B cell (primary cell): Measurements from ENCODE around the gene PELI2. TPM values are rescaled to one million over a fixed set of nuclear protein-coding genes. Genes with fewer than 3 reads are reported as not detected.
A peak's percentile ranks its signal among the peaks of the same experiment; 100 is the strongest.

Experiments used
- ATAC-seq: fragments of 200-7000 bp; cut with Tn5 transposase; one replicate; pipeline ENCODE4 v1.10.0; 2021; ENCODE audit warnings: low read depth, mild to moderate bottlenecking, moderate number of reproducible peaks, moderate library complexity
- CTCF ChIA-PET: fragments of 350-600 bp; sonication (Branson Sonifier 250); formaldehyde crosslinking; loops from one replicate; lab custom pipeline; 2021; ENCODE audit warnings: antibody characterized with exemption, inconsistent platforms; lab: Charles Lee
- POLR2A ChIA-PET: fragments of 350-600 bp; sonication (Branson Sonifier 250); formaldehyde crosslinking; loops from one replicate; lab custom pipeline; 2021; ENCODE audit warnings: antibody characterized with exemption; lab: Charles Lee
- DNase-seq: peaks from one replicate; pipeline ENCODE4 v3.0.0; 2013
- H2AFZ ChIP-seq: 2 replicates; pipeline ENCODE4 v1.6.1; 2012; ENCODE audit warnings: mild to moderate bottlenecking, low read depth, low read length; ENCODE audit not compliant: insufficient read depth, poor library complexity, severe bottlenecking
- H3K27ac ChIP-seq, 2 donors: 1 replicate in 1 of 2; 2 replicates in 1 of 2; pipeline ENCODE4 v1.5.1; 2012 to 2013; ENCODE audit warnings: low read length in 2 of 2, mild to moderate bottlenecking in 2 of 2, moderate library complexity in 1 of 2
- H3K27me3 ChIP-seq, 4 experiments: fragments of 200-600 bp in 1 of 4; sonication (generic) in 1 of 4; replicated peaks in 1 of 4; 1 replicate in 2 of 4; 2 replicates in 2 of 4; pipeline versions ENCODE4 v1.6.1 to v1.7.0; 2013 to 2016; ENCODE audit warnings: low read length in 3 of 4, mild to moderate bottlenecking in 2 of 4, mixed read lengths in 1 of 4, moderate library complexity in 1 of 4; ENCODE audit not compliant: insufficient read depth in 4 of 4, control insufficient read depth in 3 of 4; ENCODE audit errors: control extremely low read depth in 1 of 4
- H3K36me3 ChIP-seq, 2 experiments: replicated peaks in 1 of 2; 1 replicate in 1 of 2; 2 replicates in 1 of 2; pipeline versions ENCODE4 v1.6.1 to v1.7.1; 2013; ENCODE audit warnings: low read length in 1 of 2; ENCODE audit not compliant: insufficient read depth in 2 of 2, control insufficient read depth in 1 of 2; ENCODE audit errors: control extremely low read depth in 1 of 2, extremely low read depth in 1 of 2
- H3K4me1 ChIP-seq, 2 donors: fragments of 200-600 bp in 1 of 2; sonication (generic) in 1 of 2; 1 replicate in 1 of 2; 2 replicates in 1 of 2; pipeline versions ENCODE4 v1.5.1 to v1.6.1; 2013 to 2017; ENCODE audit warnings: low read length in 2 of 2; ENCODE audit not compliant: control insufficient read depth in 2 of 2, insufficient read depth in 2 of 2
- H3K4me2 ChIP-seq: replicated peaks from 2 replicates; pipeline ENCODE3; 2012; ENCODE audit warnings: mild to moderate bottlenecking, low read depth, low read length; ENCODE audit not compliant: poor library complexity, severe bottlenecking
- H3K4me3 ChIP-seq, 5 experiments: fragments of 200-600 bp in 1 of 5; sonication (generic) in 1 of 5; 1 replicate in 3 of 5; 2 replicates in 2 of 5; pipeline versions ENCODE4 v1.5.1 to v1.7.0; 2011 to 2016; ENCODE audit warnings: low read length in 4 of 5, mild to moderate bottlenecking in 4 of 5, low read depth in 2 of 5, control low read depth in 1 of 5, moderate library complexity in 1 of 5; ENCODE audit not compliant: insufficient read depth in 1 of 5; ENCODE audit errors: control extremely low read depth in 1 of 5, extremely low read depth in 1 of 5
- H3K79me2 ChIP-seq: fragments of 200-600 bp; sonication (generic); one replicate; pipeline ENCODE4 v1.6.0; 2016; ENCODE audit warnings: low read length; ENCODE audit not compliant: control insufficient read depth, insufficient read depth
- H3K9ac ChIP-seq: fragments of 200-600 bp; sonication (generic); 2 replicates; pipeline ENCODE4 v1.6.1; 2017; ENCODE audit warnings: mild to moderate bottlenecking, low read length, moderate library complexity
- H3K9me3 ChIP-seq, 3 donors: one replicate each; pipeline versions ENCODE4 v1.6.1 to v1.7.1; 2013; ENCODE audit warnings: low read length in 2 of 3; ENCODE audit not compliant: control insufficient read depth in 2 of 3, insufficient read depth in 1 of 3; ENCODE audit errors: control extremely low read depth in 1 of 3
- H4K20me1 ChIP-seq: 2 replicates; pipeline ENCODE4 v1.6.0; 2012; ENCODE audit warnings: mild to moderate bottlenecking, low read length; ENCODE audit not compliant: insufficient read depth, control insufficient read depth, poor library complexity, severe bottlenecking
- H3K27ac Mint-ChIP-seq: one replicate; pipeline ENCODE4 v1.8.0; 2021; ENCODE audit warnings: mixed read lengths
- H3K27me3 Mint-ChIP-seq: one replicate; pipeline ENCODE4 v1.8.0; 2021; ENCODE audit warnings: mixed read lengths
- H3K4me1 Mint-ChIP-seq: one replicate; pipeline ENCODE4 v1.8.0; 2021; ENCODE audit warnings: mixed read lengths
- H3K4me3 Mint-ChIP-seq: one replicate; pipeline ENCODE4 v1.8.0; 2021; ENCODE audit warnings: mixed read lengths
- H3K9me3 Mint-ChIP-seq: one replicate; pipeline ENCODE4 v1.8.0; 2022; ENCODE audit warnings: mixed read lengths; ENCODE audit not compliant: insufficient read depth
- CTCF ChIP-seq: fragments of 200-600 bp; IDR thresholded peaks from one replicate; pipeline ENCODE4 v1.8.0; 2022; ENCODE audit warnings: antibody characterized with exemption, mild to moderate bottlenecking
- EZH2 ChIP-seq: IDR thresholded peaks from 2 replicates; pipeline ENCODE4 v1.6.1; 2012; ENCODE audit warnings: borderline replicate concordance, low read depth, mild to moderate bottlenecking, moderate library complexity, low read length; ENCODE audit not compliant: insufficient read depth, poor library complexity, severe bottlenecking
- WGBS: methylation state at CpG from one replicate; pipeline ENCODE4 v1.1.5; 2013; ENCODE audit warnings: missing lambda C conversion rate; ENCODE audit not compliant: insufficient coverage; 5-methylcytosine and 5-hydroxymethylcytosine counted together
- intact Hi-C: fragments of 100-400 bp; cut with micrococcal nuclease; formaldehyde crosslinking; loops from one replicate; pipeline ENCODE4 v1.10.0; 2022
- polyA minus RNA-seq: library from RNA; depleted of rRNA, polyadenylated mRNA; stranded (reverse); fragments of >200 nt; gene quantifications from 2 replicates; pipeline ENCODE4 v1.2.3, GENCODE V29; 2012
- polyA plus RNA-seq: library from polyadenylated mRNA; depleted of rRNA; stranded (reverse); fragments of >200 nt; gene quantifications from 2 replicates; pipeline ENCODE4 v1.2.3, GENCODE V29; 2012
- total RNA-seq, 2 donors: library from RNA; stranded (reverse); fragments of 120-200 nt in 1 of 2; gene quantifications; 1 replicate in 1 of 2; 2 replicates in 1 of 2; pipeline versions ENCODE4 v1.2.3 to v1.2.4, GENCODE V29; 2013 to 2022

The PELI2 gene
- total RNA-seq (13.4 and 18.9 TPM in 2 replicates), polyA plus RNA-seq (5.7 and 7.6 TPM in 2 replicates), polyA minus RNA-seq (7.2 and 10.8 TPM in 2 replicates)
- total RNA-seq (2013), result 10.0 TPM

GRCh38 chr14:56117765-56118610 is at the start of gene PELI2:
Gene PELI2 (plus strand): TSS chr14:56118411. CDS start chr14:56118661, 250 bp downstream.
- Histone ChIP-seq H3K9ac (peak within 1 kb of the TSS; percentile 89), H3K27ac (peak within 1 kb of the TSS; percentile 68 to 94), H3K4me1 (peaks cover 18 to 31% of the 10 kb centered on the region in 2 donors), H2AFZ (peak within 1 kb of the TSS; percentile 92), H3K4me3 (peak within 1 kb of the TSS; percentile 60 to 93 (median 83)), H3K79me2 (peaks cover 36% of the 10 kb centered on the region), H3K4me2 (peak within 1 kb of the TSS; percentile 90), H3K9me3 (peaks cover 0 to 2% (median 0%) of the 10 kb centered on the region in 3 donors), H4K20me1 (peaks cover 16% of the 10 kb centered on the region), H3K36me3 (no peaks in the 10 kb centered on the region), H3K27me3 (peaks cover 0 to 4% (median 0%) of the 10 kb centered on the region in 4 experiments)
- no peak for TF ChIP-seq EZH2
- TF ChIP-seq CTCF, result no peak
- Mint-ChIP-seq H3K4me1 (peaks cover 55% of the 10 kb centered on the region), H3K9me3 (no peaks in the 10 kb centered on the region), H3K27me3 (peaks cover 3% of the 10 kb centered on the region), H3K27ac (peak within 1 kb of the TSS; percentile 98), H3K4me3 (peak within 1 kb of the TSS; percentile 96)
- peak; percentile 89 for ATAC-seq
- under 1% methylated on average over 87 of the region's 96 CpGs for WGBS
- intact Hi-C loops, result loop anchor here (1.0 to 10.0 kb wide), 9 partner anchors 15 to 1609 kb away; partner anchors contain the start of genes AP5M1, CGRRF1, EXOC5 and FBXO34
- peak; percentile 93 for DNase-seq
- POLR2A ChIA-PET, result interaction anchor here (1.4 kb wide), 1 partner anchor 9 kb away, joined by 6 read pairs; no protein-coding TSS in a partner anchor
- CTCF ChIA-PET, result interaction anchor here (0.5 to 1.6 kb wide), 5 partner anchors 10 to 274 kb away, joined by 3 to 7 read pairs (median 4); no protein-coding TSS in a partner anchor

- intact Hi-C loops, result no loop called here
These were observed 44.4 kb upstream of the PELI2 start for GRCh38 chr14:56073799-56074198.

More at GRCh38 chr14:56073799-56074198, 44.4 kb upstream of the PELI2 start:
- no peaks in the 10 kb centered on the region for H3K4me1 ChIP-seq
- Mint-ChIP-seq H3K4me1 (no peaks in the 10 kb centered on the region), H3K9me3 (no peaks in the 10 kb centered on the region), H3K27me3 (peaks cover 18% of the 10 kb centered on the region), H3K27ac (no peak overlapping the region), H3K4me3 (no peak overlapping the region)
- no peak overlapping the region for H3K27ac ChIP-seq
- ATAC-seq (no peak), DNase-seq (no peak)
- H3K4me2 ChIP-seq, result no peak overlapping the region
- H3K9me3 ChIP-seq, result no peaks in the 10 kb centered on the region
- no peak overlapping the region for H2AFZ ChIP-seq
- no peak overlapping the region for H3K9ac ChIP-seq
- peaks cover 0 to 4% (median 0%) of the 10 kb centered on the region in 4 experiments for H3K27me3 ChIP-seq
- H4K20me1 ChIP-seq, result no peaks in the 10 kb centered on the region
- POLR2A ChIA-PET, result no interaction called here
- TF ChIP-seq EZH2 (no peak), CTCF (no peak)
- no peak overlapping the region for H3K4me3 ChIP-seq
- CTCF ChIA-PET, result no interaction called here
- no peaks in the 10 kb centered on the region for H3K79me2 ChIP-seq
- H3K36me3 ChIP-seq, result no peaks in the 10 kb centered on the region
- 97% methylated on average over 3 of the region's 4 CpGs for WGBS
